NCI-H1105 treated with DMSO at 0.1 percent for 48 hours (cell line): ENCODE results near the gene ZNF408.

Experiments
- DNase-seq: peaks from one replicate; lab custom pipeline; 2025; lab: John Stamatoyannopoulos, UW

The ZNF408 gene

GRCh38 chr11:46727952-46728658 is 27.3 kb downstream of the ZNF408 start:
- no peak for DNase-seq

- no peak for DNase-seq
Observed at GRCh38 chr11:46728659-46729040, 27.8 kb downstream of the ZNF408 start.

DNA sequence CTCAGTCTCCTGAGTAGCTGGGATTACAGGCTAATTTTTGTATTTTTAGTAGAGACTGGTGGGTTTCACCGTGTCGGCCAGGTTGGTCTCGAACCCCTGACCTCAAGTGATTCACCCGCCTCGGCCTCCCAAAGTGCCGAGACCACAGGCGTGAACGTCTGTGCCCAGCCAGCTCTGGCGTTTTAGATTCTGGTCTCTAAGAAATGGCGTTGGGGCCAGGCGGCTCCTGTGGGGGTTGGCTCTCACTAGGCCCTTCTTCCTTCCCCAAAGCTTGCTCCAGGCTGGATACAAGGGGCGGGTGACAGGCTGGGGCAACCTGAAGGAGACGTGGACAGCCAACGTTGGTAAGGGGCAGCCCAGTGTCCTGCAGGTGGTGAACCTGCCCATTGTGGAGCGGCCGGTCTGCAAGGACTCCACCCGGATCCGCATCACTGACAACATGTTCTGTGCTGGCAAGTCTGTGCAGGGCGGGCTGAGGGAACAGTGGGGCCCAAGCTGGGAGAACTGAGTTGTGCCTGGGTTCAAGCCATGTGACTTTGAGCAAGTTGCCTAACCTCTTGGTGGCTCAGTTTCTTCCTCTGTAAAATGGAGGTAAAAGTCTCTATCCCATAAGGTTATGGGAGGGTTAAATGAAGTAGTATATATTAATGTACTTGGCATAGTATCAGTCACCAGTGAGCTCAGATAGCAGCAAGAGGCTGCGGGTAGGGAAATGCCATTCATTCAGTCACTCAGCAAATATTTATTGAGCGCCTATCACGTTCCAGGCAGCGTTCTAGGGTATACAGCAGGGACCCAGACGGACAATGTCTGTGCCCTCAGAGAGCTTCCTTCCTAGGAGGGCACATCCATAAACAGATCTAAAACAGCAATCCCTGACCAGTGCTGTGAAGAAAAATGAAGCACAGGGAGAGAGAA is 28.5 kb downstream of the ZNF408 start:
- DNase-seq = no peak

DNA sequence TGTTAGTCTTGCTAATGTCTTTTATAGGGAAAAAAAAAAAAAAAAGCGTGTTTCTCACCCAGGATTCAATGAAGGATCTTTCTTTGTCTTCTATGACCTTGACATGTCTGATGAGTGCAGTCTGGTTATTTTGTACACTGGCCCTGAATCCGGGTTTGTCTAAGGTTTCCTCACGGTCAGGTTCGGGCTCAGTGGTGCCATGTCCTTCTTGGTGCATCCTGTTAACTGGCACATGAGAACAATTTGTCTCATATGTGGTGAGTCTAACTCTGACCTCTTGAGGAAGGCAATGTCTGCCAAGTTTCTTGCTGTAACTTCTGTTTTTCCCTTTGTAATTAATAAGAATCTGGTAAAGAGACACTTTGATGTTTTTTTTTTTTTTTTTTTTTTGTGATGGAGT is 30.7 kb downstream of the ZNF408 start:
- DNase-seq = no peak

- DNase-seq = no peak
Observed at GRCh38 chr11:46733234-46733633, 32.4 kb downstream of the ZNF408 start.

DNA sequence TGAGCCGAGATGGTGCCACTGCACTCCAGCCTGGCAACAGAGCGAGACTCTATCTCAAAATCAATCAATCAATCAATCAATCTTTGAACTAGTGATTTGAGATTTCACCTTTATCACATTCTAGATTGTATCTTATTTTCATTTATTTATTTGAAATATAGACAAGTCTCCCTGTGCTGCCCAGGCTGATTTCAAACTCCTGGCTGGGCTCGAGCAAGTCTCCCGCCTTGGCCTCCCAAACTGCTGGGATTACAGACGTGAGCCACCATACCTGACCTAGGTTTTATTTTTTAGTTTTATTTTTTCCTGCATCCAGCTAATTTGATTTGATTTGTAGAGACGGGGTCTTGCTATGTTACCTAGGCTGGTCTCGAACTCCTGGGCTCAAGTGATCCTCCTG is 35.3 kb downstream of the ZNF408 start:
- DNase-seq = no peak

DNA sequence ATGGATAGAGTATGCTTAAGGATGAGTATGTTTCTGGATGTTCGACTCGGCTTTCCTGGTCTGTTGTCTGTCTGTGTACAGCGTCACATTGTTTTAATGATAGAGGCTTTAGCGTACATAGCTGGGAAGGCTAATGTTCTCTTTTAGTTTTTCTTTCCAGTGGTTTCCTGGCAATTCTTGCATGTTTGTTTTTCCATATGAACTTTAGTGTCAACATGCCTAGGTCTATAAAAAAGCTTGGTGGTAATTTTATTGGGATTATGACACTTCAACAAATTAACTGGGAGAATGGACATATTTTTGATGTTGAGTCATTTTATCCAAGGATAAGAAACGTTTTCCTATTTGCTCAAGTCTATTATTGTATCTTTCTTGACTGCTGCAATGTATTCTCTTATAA is 35.8 kb downstream of the ZNF408 start:
- DNase-seq = no peak

GRCh38 chr11:46737699-46738098 is 36.9 kb downstream of the ZNF408 start:
- DNase-seq = no peak

- DNase-seq = no peak
Observed at GRCh38 chr11:46738887-46739286, 38.1 kb downstream of the ZNF408 start.

GRCh38 chr11:46741600-46742484 is 41.0 kb downstream of the ZNF408 start:
- DNase-seq = no peak

- no peak for DNase-seq
Observed at GRCh38 chr11:46743043-46743442, 42.2 kb downstream of the ZNF408 start.

GRCh38 chr11:46743693-46744339 is 43.0 kb downstream of the ZNF408 start:
- DNase-seq = no peak

- DNase-seq = no peak
Observed at GRCh38 chr11:46745328-46745727, 44.5 kb downstream of the ZNF408 start.

GRCh38 chr11:46745995-46746394 is 45.2 kb downstream of the ZNF408 start:
- DNase-seq = no peak

GRCh38 chr11:46747150-46747549 is 46.3 kb downstream of the ZNF408 start:
- DNase-seq = no peak
